Measurements from ENCODE around the gene LVRN. TPM values are rescaled to one million over a fixed set of nuclear protein-coding genes. Genes with fewer than 3 reads are reported as not detected.
"Not testable (repeated sequence)": the region's sequence is repeated elsewhere in the genome, so short reads cannot be mapped to it uniquely, and the experiment has no call there.

The LVRN gene, protein sequence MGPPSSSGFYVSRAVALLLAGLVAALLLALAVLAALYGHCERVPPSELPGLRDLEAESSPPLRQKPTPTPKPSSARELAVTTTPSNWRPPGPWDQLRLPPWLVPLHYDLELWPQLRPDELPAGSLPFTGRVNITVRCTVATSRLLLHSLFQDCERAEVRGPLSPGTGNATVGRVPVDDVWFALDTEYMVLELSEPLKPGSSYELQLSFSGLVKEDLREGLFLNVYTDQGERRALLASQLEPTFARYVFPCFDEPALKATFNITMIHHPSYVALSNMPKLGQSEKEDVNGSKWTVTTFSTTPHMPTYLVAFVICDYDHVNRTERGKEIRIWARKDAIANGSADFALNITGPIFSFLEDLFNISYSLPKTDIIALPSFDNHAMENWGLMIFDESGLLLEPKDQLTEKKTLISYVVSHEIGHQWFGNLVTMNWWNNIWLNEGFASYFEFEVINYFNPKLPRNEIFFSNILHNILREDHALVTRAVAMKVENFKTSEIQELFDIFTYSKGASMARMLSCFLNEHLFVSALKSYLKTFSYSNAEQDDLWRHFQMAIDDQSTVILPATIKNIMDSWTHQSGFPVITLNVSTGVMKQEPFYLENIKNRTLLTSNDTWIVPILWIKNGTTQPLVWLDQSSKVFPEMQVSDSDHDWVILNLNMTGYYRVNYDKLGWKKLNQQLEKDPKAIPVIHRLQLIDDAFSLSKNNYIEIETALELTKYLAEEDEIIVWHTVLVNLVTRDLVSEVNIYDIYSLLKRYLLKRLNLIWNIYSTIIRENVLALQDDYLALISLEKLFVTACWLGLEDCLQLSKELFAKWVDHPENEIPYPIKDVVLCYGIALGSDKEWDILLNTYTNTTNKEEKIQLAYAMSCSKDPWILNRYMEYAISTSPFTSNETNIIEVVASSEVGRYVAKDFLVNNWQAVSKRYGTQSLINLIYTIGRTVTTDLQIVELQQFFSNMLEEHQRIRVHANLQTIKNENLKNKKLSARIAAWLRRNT
- under 0.01 and 0.64 TPM in 2 replicates for total RNA-seq

DNA sequence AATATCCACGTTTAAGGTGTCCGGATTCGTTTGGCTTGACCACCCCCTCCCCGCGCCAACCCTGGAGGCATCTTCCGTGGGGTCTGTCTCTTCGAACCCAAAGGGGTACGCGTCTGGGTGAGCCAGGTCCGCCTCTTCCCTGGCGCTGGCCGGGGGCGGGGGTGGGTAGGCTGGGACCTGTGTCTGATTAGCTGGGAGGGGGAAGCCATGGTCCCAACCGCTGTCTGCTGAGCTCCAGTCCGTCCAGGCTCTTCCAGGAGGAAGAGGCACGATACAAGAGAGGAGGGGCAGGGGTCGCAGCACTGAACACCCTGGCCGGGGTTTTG lies at the start of gene LVRN:
Gene LVRN (plus strand): TSS at position 237 of the 326 bp plus-strand sequence. CDS start 143 bp downstream, outside the sequence.
- DNase-seq (ENCODE audit: low read depth): no peak
- peak within 1 kb of the TSS; percentile 48 for H3K4me3 ChIP-seq (ENCODE audit: low read depth, low read length)
- TF ChIP-seq, protein P1, sequence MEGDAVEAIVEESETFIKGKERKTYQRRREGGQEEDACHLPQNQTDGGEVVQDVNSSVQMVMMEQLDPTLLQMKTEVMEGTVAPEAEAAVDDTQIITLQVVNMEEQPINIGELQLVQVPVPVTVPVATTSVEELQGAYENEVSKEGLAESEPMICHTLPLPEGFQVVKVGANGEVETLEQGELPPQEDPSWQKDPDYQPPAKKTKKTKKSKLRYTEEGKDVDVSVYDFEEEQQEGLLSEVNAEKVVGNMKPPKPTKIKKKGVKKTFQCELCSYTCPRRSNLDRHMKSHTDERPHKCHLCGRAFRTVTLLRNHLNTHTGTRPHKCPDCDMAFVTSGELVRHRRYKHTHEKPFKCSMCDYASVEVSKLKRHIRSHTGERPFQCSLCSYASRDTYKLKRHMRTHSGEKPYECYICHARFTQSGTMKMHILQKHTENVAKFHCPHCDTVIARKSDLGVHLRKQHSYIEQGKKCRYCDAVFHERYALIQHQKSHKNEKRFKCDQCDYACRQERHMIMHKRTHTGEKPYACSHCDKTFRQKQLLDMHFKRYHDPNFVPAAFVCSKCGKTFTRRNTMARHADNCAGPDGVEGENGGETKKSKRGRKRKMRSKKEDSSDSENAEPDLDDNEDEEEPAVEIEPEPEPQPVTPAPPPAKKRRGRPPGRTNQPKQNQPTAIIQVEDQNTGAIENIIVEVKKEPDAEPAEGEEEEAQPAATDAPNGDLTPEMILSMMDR (IDR thresholded peaks at IDR 0.05; ENCODE audit: insufficient read depth, low read depth, low read length): no peak

DNA sequence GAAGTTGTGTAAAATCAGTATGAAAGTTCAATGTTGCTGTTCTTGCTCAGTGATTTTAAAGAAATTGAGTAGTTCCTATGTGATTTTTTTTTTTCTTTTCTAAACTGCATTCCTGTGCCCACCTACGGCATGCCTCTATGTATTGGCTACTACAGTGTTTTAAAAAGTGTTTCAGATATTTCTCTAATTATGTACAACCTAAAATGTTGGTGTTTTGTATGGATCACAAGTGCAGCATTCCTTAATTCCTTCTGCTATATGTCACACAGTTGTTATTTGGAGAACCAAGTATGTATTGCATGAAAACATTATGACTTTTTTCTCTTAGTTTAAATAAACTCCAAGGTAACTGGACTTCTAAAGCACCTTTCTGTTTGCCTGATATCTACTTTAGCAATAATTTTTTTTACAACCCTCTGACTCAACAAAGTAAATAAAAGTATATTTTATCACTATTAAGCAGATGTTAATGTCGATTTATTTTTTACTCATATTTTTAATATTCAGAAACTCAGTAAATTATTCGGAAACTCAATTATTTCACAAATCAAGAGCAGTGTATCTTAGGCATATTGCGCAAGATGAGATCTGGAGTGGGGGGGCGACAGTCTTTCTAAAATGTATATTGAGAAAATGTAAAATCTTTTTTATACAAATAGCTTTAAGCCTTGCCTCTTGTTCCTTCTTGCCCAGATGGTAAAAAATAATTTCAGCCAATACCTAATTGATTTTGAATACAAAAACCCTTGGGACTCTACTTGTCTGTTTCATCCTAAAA lies 48.5 kb upstream of the LVRN start:
- DNase-seq (ENCODE audit: low read depth); H3K4me3 ChIP-seq (ENCODE audit: low read depth, low read length): not testable (repeated sequence)

DNA sequence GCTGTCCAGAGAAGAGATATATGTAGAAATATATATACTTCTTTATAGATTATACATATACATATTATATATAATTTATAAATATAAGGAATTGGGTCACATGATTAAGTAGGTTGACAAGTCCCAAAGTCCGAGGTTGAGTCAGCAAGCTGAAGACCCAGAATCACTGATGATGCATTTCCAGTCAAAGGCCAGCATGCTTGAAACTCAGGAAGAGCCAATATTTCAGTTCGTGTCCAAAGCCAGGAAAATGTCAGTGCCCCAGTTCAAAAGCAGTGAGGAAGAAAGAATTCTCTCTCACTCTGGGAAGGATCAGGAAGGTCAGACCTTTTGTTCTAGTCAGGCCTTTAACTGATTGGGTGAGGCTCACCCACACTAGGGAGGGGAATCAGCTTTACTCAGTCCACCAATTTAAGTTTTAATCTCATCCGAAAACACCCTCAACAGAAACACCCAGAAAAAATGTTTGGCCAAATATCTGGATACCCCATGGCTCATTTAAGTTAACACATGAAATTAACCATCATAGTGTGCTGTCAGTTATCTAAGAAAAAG lies 42.0 kb upstream of the LVRN start:
- DNase-seq (ENCODE audit: low read depth): no peak
- H3K4me3 ChIP-seq (ENCODE audit: low read depth, low read length): no peak overlapping the region
- TF ChIP-seq, protein P1 (IDR thresholded peaks at IDR 0.05; ENCODE audit: insufficient read depth, low read depth, low read length): no peak

DNA sequence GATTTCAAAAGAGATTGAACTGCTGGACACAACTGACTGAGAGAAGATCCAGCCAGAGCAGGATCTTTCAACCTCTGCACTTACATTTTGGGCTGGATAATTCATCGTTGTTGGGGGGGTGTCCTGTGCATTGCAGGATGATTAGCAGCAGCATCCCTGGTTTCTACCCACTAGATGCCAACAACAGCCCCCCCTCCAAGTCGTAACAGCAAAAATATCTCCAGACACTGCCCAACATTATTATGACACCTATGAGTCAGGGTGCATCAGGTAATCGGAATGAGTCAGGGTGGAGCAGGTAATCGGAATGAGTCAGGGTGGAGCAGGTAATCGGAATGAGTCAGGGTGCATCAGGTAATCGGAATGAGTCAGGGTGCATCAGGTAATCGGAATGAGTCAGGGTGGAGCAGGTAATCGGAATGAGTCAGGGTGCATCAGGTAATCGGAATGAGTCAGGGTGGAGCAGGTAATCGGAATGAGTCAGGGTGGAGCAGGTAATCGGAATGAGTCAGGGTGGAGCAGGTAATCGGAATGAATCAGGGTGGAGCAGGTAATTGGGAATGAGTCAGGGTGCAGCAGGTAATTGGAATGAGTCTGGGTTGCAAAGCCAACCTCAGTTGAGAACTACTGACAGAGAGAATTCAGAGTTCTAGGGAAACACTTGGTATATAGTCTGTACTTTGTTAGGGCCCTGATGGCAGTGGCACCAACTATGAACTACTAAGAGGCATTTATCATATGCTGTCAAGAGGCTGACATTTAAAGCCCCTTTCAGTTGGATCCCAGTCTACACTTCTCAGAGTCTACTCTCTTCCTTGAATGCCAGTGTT lies 33.5 kb upstream of the LVRN start:
- not testable (repeated sequence) for H3K4me3 ChIP-seq (ENCODE audit: low read depth, low read length); DNase-seq (ENCODE audit: low read depth)

DNA sequence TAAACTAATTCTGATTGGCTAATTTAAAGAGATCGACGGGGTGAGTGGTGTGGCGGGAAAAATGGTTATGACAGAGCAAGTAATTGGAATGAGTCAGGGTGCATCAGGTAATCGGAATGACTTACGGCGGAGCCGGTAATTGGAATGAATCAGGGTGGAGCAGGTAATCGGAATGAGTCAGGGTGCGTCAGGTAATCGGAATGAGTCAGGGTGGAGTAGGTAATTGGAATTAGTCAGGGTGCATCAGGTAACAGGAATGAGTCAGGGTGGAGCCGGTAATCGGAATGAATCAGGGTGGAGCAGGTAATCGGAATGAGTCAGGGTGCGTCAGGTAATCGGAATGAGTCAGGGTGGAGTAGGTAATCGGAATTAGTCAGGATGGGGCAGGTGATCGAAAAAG lies 32.1 kb upstream of the LVRN start:
- H3K4me3 ChIP-seq (ENCODE audit: low read depth, low read length); DNase-seq (ENCODE audit: low read depth): not testable (repeated sequence)

DNA sequence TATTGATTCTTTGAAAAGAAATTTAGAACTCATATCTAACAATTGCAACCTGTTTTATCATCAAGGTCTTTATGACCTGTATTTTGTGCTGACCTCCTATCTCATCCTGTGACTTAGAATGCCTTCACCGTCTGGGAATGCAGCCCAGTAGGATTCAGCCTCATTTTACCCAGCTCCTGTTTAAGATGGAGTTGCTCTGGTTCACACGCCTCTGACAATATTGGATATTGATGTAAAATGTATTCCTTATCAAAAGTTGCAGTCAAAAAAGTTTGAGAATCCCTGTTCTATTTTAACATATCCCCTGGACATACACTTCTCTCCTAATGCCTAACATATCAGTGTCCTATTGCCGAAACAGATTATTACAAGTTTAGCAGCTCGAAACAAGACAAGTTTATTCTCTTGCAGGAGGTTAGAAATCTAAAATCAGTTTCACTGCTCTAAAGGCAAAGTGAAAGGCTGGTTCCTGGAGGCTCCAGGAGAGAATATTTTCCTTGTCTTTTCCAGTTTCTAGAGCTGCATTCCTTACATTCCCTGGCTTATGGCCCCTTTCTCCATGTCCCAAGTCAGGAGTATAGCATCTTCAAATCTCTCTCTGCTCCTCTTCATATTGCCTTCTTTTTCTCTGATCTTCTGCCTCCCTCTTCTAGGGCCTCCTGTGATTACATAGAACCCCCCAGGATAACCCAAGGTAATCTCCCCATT lies 31.5 kb upstream of the LVRN start:
- no peak for DNase-seq (ENCODE audit: low read depth)
- TF ChIP-seq, protein P1 (IDR thresholded peaks at IDR 0.05; ENCODE audit: insufficient read depth, low read depth, low read length): no peak
- no peak overlapping the region for H3K4me3 ChIP-seq (ENCODE audit: low read depth, low read length)

DNA sequence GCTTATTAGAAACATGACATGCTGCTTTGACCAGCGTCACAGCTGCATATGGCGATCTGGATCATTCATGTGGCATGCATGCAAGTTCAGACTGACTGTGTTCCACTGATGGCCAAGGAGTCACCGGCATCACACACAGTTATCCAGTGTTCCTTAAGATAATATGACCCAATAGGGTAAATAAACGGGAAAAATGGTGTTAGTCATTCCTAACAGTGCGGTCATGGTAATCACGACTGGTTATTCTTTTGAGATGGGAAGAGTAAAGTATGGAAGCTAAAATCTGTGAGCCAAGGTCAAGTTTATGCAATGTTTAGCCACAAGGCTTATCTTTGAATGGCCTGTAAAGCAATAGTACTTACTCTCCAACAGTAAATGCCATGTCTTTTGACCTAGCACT lies 29.3 kb upstream of the LVRN start:
- peak; percentile 88 for DNase-seq (ENCODE audit: low read depth)
- TF ChIP-seq, protein P1 (IDR thresholded peaks at IDR 0.05; ENCODE audit: insufficient read depth, low read depth, low read length): no peak
- H3K4me3 ChIP-seq (ENCODE audit: low read depth, low read length): no peak overlapping the region

Data from fibroblast of villous mesenchyme (primary cell).